Keratinocyte (primary cell): ENCODE data around the gene APOB. TPM values are rescaled to one million over a fixed set of nuclear protein-coding genes. Genes with fewer than 3 reads are reported as not detected.

Experiments
- DNase-seq: peaks from one replicate; pipeline ENCODE4 v3.0.0-alpha.2; 2011; ENCODE audit warnings: low read depth, missing footprints, low spot score
- FAIRE-seq: peaks from 2 replicates; lab custom pipeline; 2011; peaks lifted over from hg19 to GRCh38; lab: Jason Lieb, UNC
- H2AFZ ChIP-seq: 2 replicates; pipeline ENCODE4 v1.6.0; 2012; ENCODE audit warnings: low read length, control low read depth, inconsistent platforms; ENCODE audit not compliant: control insufficient read depth
- H3K27ac ChIP-seq: 2 replicates; pipeline ENCODE4 v1.5.1; 2011; ENCODE audit warnings: low read length; ENCODE audit not compliant: control insufficient read depth, insufficient read depth
- H3K27me3 ChIP-seq: 3 replicates; pipeline ENCODE4 v1.6.0; 2011; ENCODE audit warnings: low read length; ENCODE audit not compliant: control insufficient read depth, insufficient read depth; ENCODE audit errors: extremely low read depth
- H3K36me3 ChIP-seq, 2 experiments: 2 replicates in 1 of 2; 3 replicates in 1 of 2; pipeline ENCODE4 v1.5.1; 2011; ENCODE audit warnings: low read length in 2 of 2, mild to moderate bottlenecking in 1 of 2; ENCODE audit not compliant: control insufficient read depth in 2 of 2, insufficient read depth in 2 of 2; ENCODE audit errors: extremely low read depth in 1 of 2
- H3K4me1 ChIP-seq: 3 replicates; pipeline ENCODE4 v1.5.1; 2011; ENCODE audit warnings: low read length; ENCODE audit not compliant: control insufficient read depth, insufficient read depth; ENCODE audit errors: extremely low read depth
- H3K4me2 ChIP-seq: 3 replicates; pipeline ENCODE4 v1.6.0; 2011; ENCODE audit warnings: low read depth, low read length; ENCODE audit not compliant: control insufficient read depth, insufficient read depth; ENCODE audit errors: extremely low read depth
- H3K4me3 ChIP-seq, 3 experiments: fragments of 200-600 bp in 1 of 3; sonication (generic) in 1 of 3; 2 replicates in 2 of 3; 3 replicates in 1 of 3; pipeline ENCODE4 v1.5.1; 2011 to 2016; ENCODE audit warnings: low read length in 3 of 3, mild to moderate bottlenecking in 3 of 3, control low read depth in 2 of 3, inconsistent platforms in 1 of 3, low read depth in 1 of 3, mixed read lengths in 1 of 3, mixed run types in 1 of 3, moderate library complexity in 1 of 3; ENCODE audit not compliant: control insufficient read depth in 2 of 3, insufficient read depth in 2 of 3; ENCODE audit errors: extremely low read depth in 1 of 3
- H3K79me2 ChIP-seq: 2 replicates; pipeline ENCODE4 v1.6.0; 2012; ENCODE audit warnings: low read length; ENCODE audit not compliant: control insufficient read depth, insufficient read depth
- H3K9ac ChIP-seq: 3 replicates; pipeline ENCODE4 v1.6.0; 2011; ENCODE audit warnings: low read length; ENCODE audit not compliant: control insufficient read depth, insufficient read depth; ENCODE audit errors: extremely low read depth
- H3K9me1 ChIP-seq: 3 replicates; pipeline ENCODE4 v1.6.0; 2011; ENCODE audit warnings: low read length; ENCODE audit not compliant: control insufficient read depth, insufficient read depth; ENCODE audit errors: extremely low read depth
- H3K9me3 ChIP-seq: 2 replicates; pipeline ENCODE4 v1.5.1; 2012; ENCODE audit warnings: low read depth, low read length; ENCODE audit not compliant: control insufficient read depth
- H4K20me1 ChIP-seq: 3 replicates; pipeline ENCODE4 v1.6.0; 2011; ENCODE audit warnings: low read length; ENCODE audit not compliant: control insufficient read depth, insufficient read depth; ENCODE audit errors: extremely low read depth
- EZH2 ChIP-seq: IDR thresholded peaks from one replicate; pipeline ENCODE4 v1.6.1; 2012; ENCODE audit warnings: inconsistent platforms, mild to moderate bottlenecking, low read length, moderate library complexity
- dilution Hi-C: fragments of 300-500 bp; cut with MboI; formaldehyde crosslinking; loops from one replicate; pipeline ENCODE4 v1.7.0; 2020; ENCODE audit warnings: low sequenced_read_pairs; ENCODE audit not compliant: extremely low pct_ligation_motif_present
- polyA plus RNA-seq, 5 experiments: library from polyadenylated mRNA; depleted of rRNA in 3 of 5; stranded (reverse) in 3 of 5; stranded (forward) in 1 of 5; unstranded in 1 of 5; fragments of >200 nt; gene quantifications; 1 replicate in 1 of 5; 2 replicates in 3 of 5; 3 replicates in 1 of 5; pipeline versions ENCODE4 v1.2.1 to v1.2.3, GENCODE V29; 2011 to 2012; ENCODE audit warnings: missing spikeins in 2 of 5, low read depth in 1 of 5, low replicate concordance in 1 of 5
- TF ChIP-seq, protein P1 (sequence below), 3 experiments: IDR thresholded peaks in 1 of 3; conservative IDR thresholded peaks in 1 of 3; optimal IDR thresholded peaks in 1 of 3; 2 replicates in 2 of 3; 3 replicates in 1 of 3; pipeline versions ENCODE3 to v1.5.1; 2011; ENCODE audit warnings: low read length in 3 of 3, mild to moderate bottlenecking in 3 of 3, moderate library complexity in 2 of 3, control low read depth in 1 of 3, inconsistent platforms in 1 of 3; ENCODE audit not compliant: insufficient read depth in 2 of 3; ENCODE audit errors: extremely low read depth in 1 of 3

Gene APOB
- polyA plus RNA-seq, 1 donor (not counting 4 experiments of a cell fraction or from before 2014, with no cell fraction given): 0.01 TPM

GRCh38 chr2:21078296-21078695 lies 34.4 kb upstream of the APOB start:
- dilution Hi-C loops: no loop called here
- H3K9me1 ChIP-seq: no peaks in the 10 kb centered on the region
- TF ChIP-seq EZH2: no peak
- TF ChIP-seq, protein P1, sequence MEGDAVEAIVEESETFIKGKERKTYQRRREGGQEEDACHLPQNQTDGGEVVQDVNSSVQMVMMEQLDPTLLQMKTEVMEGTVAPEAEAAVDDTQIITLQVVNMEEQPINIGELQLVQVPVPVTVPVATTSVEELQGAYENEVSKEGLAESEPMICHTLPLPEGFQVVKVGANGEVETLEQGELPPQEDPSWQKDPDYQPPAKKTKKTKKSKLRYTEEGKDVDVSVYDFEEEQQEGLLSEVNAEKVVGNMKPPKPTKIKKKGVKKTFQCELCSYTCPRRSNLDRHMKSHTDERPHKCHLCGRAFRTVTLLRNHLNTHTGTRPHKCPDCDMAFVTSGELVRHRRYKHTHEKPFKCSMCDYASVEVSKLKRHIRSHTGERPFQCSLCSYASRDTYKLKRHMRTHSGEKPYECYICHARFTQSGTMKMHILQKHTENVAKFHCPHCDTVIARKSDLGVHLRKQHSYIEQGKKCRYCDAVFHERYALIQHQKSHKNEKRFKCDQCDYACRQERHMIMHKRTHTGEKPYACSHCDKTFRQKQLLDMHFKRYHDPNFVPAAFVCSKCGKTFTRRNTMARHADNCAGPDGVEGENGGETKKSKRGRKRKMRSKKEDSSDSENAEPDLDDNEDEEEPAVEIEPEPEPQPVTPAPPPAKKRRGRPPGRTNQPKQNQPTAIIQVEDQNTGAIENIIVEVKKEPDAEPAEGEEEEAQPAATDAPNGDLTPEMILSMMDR (optimal IDR thresholded peaks at IDR 0.05 in 1 of 3, IDR thresholded peaks at IDR 0.05 in 1 of 3, conservative IDR thresholded peaks at IDR 0.05 in 1 of 3; ENCODE audit: extremely low read depth in 1 of 3, insufficient read depth in 2 of 3, low read length in 3 of 3): no peak

GRCh38 chr2:21072477-21073242 lies 28.8 kb upstream of the APOB start:
- Histone ChIP-seq H3K27ac (no peak overlapping the region), H3K4me1 (no peaks in the 10 kb centered on the region), H3K9ac (no peak overlapping the region), H3K79me2 (no peaks in the 10 kb centered on the region), H3K4me2 (no peak overlapping the region), H3K9me3 (no peaks in the 10 kb centered on the region), H3K27me3 (no peaks in the 10 kb centered on the region), H4K20me1 (no peaks in the 10 kb centered on the region), H2AFZ (no peak overlapping the region), H3K4me3 (no peak overlapping the region), H3K9me1 (no peaks in the 10 kb centered on the region), H3K36me3 (no peaks in the 10 kb centered on the region)
- no peak for DNase-seq
- TF ChIP-seq EZH2: no peak
- TF ChIP-seq, protein P1 (optimal IDR thresholded peaks at IDR 0.05 in 1 of 3, IDR thresholded peaks at IDR 0.05 in 1 of 3, conservative IDR thresholded peaks at IDR 0.05 in 1 of 3; ENCODE audit: extremely low read depth in 1 of 3, insufficient read depth in 2 of 3, low read length in 3 of 3): no peak
- dilution Hi-C loops: no loop called here
- FAIRE-seq: no peak

More at GRCh38 chr2:21078296-21078695, 34.4 kb upstream of the APOB start:
- Histone ChIP-seq H3K4me2 (no peak overlapping the region), H3K36me3 (no peaks in the 10 kb centered on the region), H4K20me1 (no peaks in the 10 kb centered on the region), H2AFZ (no peak overlapping the region), H3K27me3 (no peaks in the 10 kb centered on the region), H3K4me1 (no peaks in the 10 kb centered on the region), H3K79me2 (no peaks in the 10 kb centered on the region), H3K9me3 (no peaks in the 10 kb centered on the region), H3K4me3 (no peak overlapping the region), H3K9ac (no peak overlapping the region), H3K27ac (no peak overlapping the region)
- DNase-seq (no peak), FAIRE-seq (no peak)
